Keratinocyte (primary cell): ENCODE data around the gene SLC35A5. TPM values are rescaled to one million over a fixed set of nuclear protein-coding genes. Genes with fewer than 3 reads are reported as not detected.

Experiments used
- DNase-seq: peaks from one replicate; pipeline ENCODE4 v3.0.0-alpha.2; 2011; ENCODE audit warnings: low read depth, missing footprints, low spot score
- FAIRE-seq: peaks from 2 replicates; lab custom pipeline; 2011; peaks lifted over from hg19 to GRCh38; lab: Jason Lieb, UNC
- H2AFZ ChIP-seq: 2 replicates; pipeline ENCODE4 v1.6.0; 2012; ENCODE audit warnings: low read length, control low read depth, inconsistent platforms; ENCODE audit not compliant: control insufficient read depth
- H3K27ac ChIP-seq: 2 replicates; pipeline ENCODE4 v1.5.1; 2011; ENCODE audit warnings: low read length; ENCODE audit not compliant: control insufficient read depth, insufficient read depth
- H3K27me3 ChIP-seq: 3 replicates; pipeline ENCODE4 v1.6.0; 2011; ENCODE audit warnings: low read length; ENCODE audit not compliant: control insufficient read depth, insufficient read depth; ENCODE audit errors: extremely low read depth
- H3K36me3 ChIP-seq, 2 experiments: 2 replicates in 1 of 2; 3 replicates in 1 of 2; pipeline ENCODE4 v1.5.1; 2011; ENCODE audit warnings: low read length in 2 of 2, mild to moderate bottlenecking in 1 of 2; ENCODE audit not compliant: control insufficient read depth in 2 of 2, insufficient read depth in 2 of 2; ENCODE audit errors: extremely low read depth in 1 of 2
- H3K4me1 ChIP-seq: 3 replicates; pipeline ENCODE4 v1.5.1; 2011; ENCODE audit warnings: low read length; ENCODE audit not compliant: control insufficient read depth, insufficient read depth; ENCODE audit errors: extremely low read depth
- H3K4me2 ChIP-seq: 3 replicates; pipeline ENCODE4 v1.6.0; 2011; ENCODE audit warnings: low read depth, low read length; ENCODE audit not compliant: control insufficient read depth, insufficient read depth; ENCODE audit errors: extremely low read depth
- H3K4me3 ChIP-seq, 3 experiments: fragments of 200-600 bp in 1 of 3; sonication (generic) in 1 of 3; 2 replicates in 2 of 3; 3 replicates in 1 of 3; pipeline ENCODE4 v1.5.1; 2011 to 2016; ENCODE audit warnings: low read length in 3 of 3, mild to moderate bottlenecking in 3 of 3, control low read depth in 2 of 3, inconsistent platforms in 1 of 3, low read depth in 1 of 3, mixed read lengths in 1 of 3, mixed run types in 1 of 3, moderate library complexity in 1 of 3; ENCODE audit not compliant: control insufficient read depth in 2 of 3, insufficient read depth in 2 of 3; ENCODE audit errors: extremely low read depth in 1 of 3
- H3K79me2 ChIP-seq: 2 replicates; pipeline ENCODE4 v1.6.0; 2012; ENCODE audit warnings: low read length; ENCODE audit not compliant: control insufficient read depth, insufficient read depth
- H3K9ac ChIP-seq: 3 replicates; pipeline ENCODE4 v1.6.0; 2011; ENCODE audit warnings: low read length; ENCODE audit not compliant: control insufficient read depth, insufficient read depth; ENCODE audit errors: extremely low read depth
- H3K9me1 ChIP-seq: 3 replicates; pipeline ENCODE4 v1.6.0; 2011; ENCODE audit warnings: low read length; ENCODE audit not compliant: control insufficient read depth, insufficient read depth; ENCODE audit errors: extremely low read depth
- H3K9me3 ChIP-seq: 2 replicates; pipeline ENCODE4 v1.5.1; 2012; ENCODE audit warnings: low read depth, low read length; ENCODE audit not compliant: control insufficient read depth
- H4K20me1 ChIP-seq: 3 replicates; pipeline ENCODE4 v1.6.0; 2011; ENCODE audit warnings: low read length; ENCODE audit not compliant: control insufficient read depth, insufficient read depth; ENCODE audit errors: extremely low read depth
- EZH2 ChIP-seq: IDR thresholded peaks from one replicate; pipeline ENCODE4 v1.6.1; 2012; ENCODE audit warnings: inconsistent platforms, mild to moderate bottlenecking, low read length, moderate library complexity
- dilution Hi-C: fragments of 300-500 bp; cut with MboI; formaldehyde crosslinking; loops from one replicate; pipeline ENCODE4 v1.7.0; 2020; ENCODE audit warnings: low sequenced_read_pairs; ENCODE audit not compliant: extremely low pct_ligation_motif_present
- polyA plus RNA-seq, 5 experiments: library from polyadenylated mRNA; depleted of rRNA in 3 of 5; stranded (reverse) in 3 of 5; stranded (forward) in 1 of 5; unstranded in 1 of 5; fragments of >200 nt; gene quantifications; 1 replicate in 1 of 5; 2 replicates in 3 of 5; 3 replicates in 1 of 5; pipeline versions ENCODE4 v1.2.1 to v1.2.3, GENCODE V29; 2011 to 2012; ENCODE audit warnings: missing spikeins in 2 of 5, low read depth in 1 of 5, low replicate concordance in 1 of 5
- TF ChIP-seq, protein P1 (sequence below), 3 experiments: IDR thresholded peaks in 1 of 3; conservative IDR thresholded peaks in 1 of 3; optimal IDR thresholded peaks in 1 of 3; 2 replicates in 2 of 3; 3 replicates in 1 of 3; pipeline versions ENCODE3 to v1.5.1; 2011; ENCODE audit warnings: low read length in 3 of 3, mild to moderate bottlenecking in 3 of 3, moderate library complexity in 2 of 3, control low read depth in 1 of 3, inconsistent platforms in 1 of 3; ENCODE audit not compliant: insufficient read depth in 2 of 3; ENCODE audit errors: extremely low read depth in 1 of 3

SLC35A5 gene
- polyA plus RNA-seq, 1 donor (not counting 4 experiments of a cell fraction or from before 2014, with no cell fraction given) = 31.8 TPM

DNA sequence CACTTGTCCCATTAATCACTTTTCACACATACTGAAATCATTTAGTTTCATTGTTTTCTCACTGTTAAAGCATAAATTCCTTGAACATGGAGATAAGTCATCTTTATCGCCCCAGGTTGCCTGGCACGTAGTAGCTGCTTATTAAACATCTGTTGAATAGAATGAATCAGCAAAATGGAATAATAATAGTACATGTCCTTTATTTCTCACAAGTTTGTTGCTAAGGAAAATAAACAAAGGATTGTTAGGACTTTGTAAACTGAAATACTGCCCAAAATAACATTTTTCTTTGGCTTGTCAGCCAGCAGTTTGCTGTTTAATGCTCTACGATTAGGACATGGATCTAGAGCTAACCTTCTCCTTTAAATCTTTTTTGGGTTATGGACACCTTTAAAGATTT lies 17.9 kb downstream of the SLC35A5 start:
- H3K4me2 ChIP-seq = no peak overlapping the region
- FAIRE-seq (no peak), DNase-seq (no peak)
- H3K9me1 ChIP-seq = no peaks in the 10 kb centered on the region
- H3K27ac ChIP-seq = peak overlapping the region; percentile 24
- no peaks in the 10 kb centered on the region for H4K20me1 ChIP-seq
- no peaks in the 10 kb centered on the region for H3K27me3 ChIP-seq
- peak overlapping the region; percentile 4 for H3K9ac ChIP-seq
- H2AFZ ChIP-seq = no peak overlapping the region
- H3K9me3 ChIP-seq = no peaks in the 10 kb centered on the region
- no peak overlapping the region for H3K4me3 ChIP-seq
- peaks cover 3% of the 10 kb centered on the region for H3K4me1 ChIP-seq
- peaks cover 4 to 8% of the 10 kb centered on the region in 2 experiments for H3K36me3 ChIP-seq
- no peaks in the 10 kb centered on the region for H3K79me2 ChIP-seq
- dilution Hi-C loops = no loop called here
- TF ChIP-seq, protein P1, sequence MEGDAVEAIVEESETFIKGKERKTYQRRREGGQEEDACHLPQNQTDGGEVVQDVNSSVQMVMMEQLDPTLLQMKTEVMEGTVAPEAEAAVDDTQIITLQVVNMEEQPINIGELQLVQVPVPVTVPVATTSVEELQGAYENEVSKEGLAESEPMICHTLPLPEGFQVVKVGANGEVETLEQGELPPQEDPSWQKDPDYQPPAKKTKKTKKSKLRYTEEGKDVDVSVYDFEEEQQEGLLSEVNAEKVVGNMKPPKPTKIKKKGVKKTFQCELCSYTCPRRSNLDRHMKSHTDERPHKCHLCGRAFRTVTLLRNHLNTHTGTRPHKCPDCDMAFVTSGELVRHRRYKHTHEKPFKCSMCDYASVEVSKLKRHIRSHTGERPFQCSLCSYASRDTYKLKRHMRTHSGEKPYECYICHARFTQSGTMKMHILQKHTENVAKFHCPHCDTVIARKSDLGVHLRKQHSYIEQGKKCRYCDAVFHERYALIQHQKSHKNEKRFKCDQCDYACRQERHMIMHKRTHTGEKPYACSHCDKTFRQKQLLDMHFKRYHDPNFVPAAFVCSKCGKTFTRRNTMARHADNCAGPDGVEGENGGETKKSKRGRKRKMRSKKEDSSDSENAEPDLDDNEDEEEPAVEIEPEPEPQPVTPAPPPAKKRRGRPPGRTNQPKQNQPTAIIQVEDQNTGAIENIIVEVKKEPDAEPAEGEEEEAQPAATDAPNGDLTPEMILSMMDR (optimal IDR thresholded peaks at IDR 0.05 in 1 of 3, IDR thresholded peaks at IDR 0.05 in 1 of 3, conservative IDR thresholded peaks at IDR 0.05 in 1 of 3; ENCODE audit: extremely low read depth in 1 of 3, insufficient read depth in 2 of 3, low read length in 3 of 3) = no peak
- no peak for TF ChIP-seq EZH2

GRCh38 chr3:112582244-112582874 lies 20.5 kb downstream of the SLC35A5 start:
- peaks cover 4 to 8% of the 10 kb centered on the region in 2 experiments for H3K36me3 ChIP-seq
- H3K27ac ChIP-seq = no peak overlapping the region
- no peaks in the 10 kb centered on the region for H3K9me1 ChIP-seq
- no peak for DNase-seq
- no peaks in the 10 kb centered on the region for H4K20me1 ChIP-seq
- peak; percentile 67 for FAIRE-seq
- H3K4me2 ChIP-seq = no peak overlapping the region
- no peaks in the 10 kb centered on the region for H3K27me3 ChIP-seq
- peaks cover 3% of the 10 kb centered on the region for H3K4me1 ChIP-seq
- H3K9ac ChIP-seq = no peak overlapping the region
- H3K79me2 ChIP-seq = no peaks in the 10 kb centered on the region
- dilution Hi-C loops = no loop called here
- H3K9me3 ChIP-seq = no peaks in the 10 kb centered on the region
- no peak overlapping the region for H3K4me3 ChIP-seq
- TF ChIP-seq, protein P1 (optimal IDR thresholded peaks at IDR 0.05 in 1 of 3, IDR thresholded peaks at IDR 0.05 in 1 of 3, conservative IDR thresholded peaks at IDR 0.05 in 1 of 3; ENCODE audit: extremely low read depth in 1 of 3, insufficient read depth in 2 of 3, low read length in 3 of 3) = peak in 2 of 3 experiments; percentile 44 to 46
- TF ChIP-seq EZH2 = no peak
- no peak overlapping the region for H2AFZ ChIP-seq
